CD14-positive monocyte (primary cell): ENCODE results near the gene ARHGEF11. TPM values are rescaled to one million over a fixed set of nuclear protein-coding genes. Genes with fewer than 3 reads are reported as not detected.

Experiments
- DNase-seq, 3 donors: peaks; one replicate each; pipeline ENCODE4 v3.0.0-alpha.2; 2011 to 2022
- H2AFZ ChIP-seq: 2 replicates; pipeline ENCODE4 v1.6.0; 2012; ENCODE audit warnings: mild to moderate bottlenecking, low read depth, low read length, inconsistent platforms; ENCODE audit not compliant: insufficient read depth, poor library complexity, severe bottlenecking
- H3K27ac ChIP-seq, 2 donors: 1 replicate in 1 of 2; 2 replicates in 1 of 2; pipeline ENCODE4 v1.5.1; 2012 to 2013; ENCODE audit warnings: low read length in 2 of 2, control low read depth in 1 of 2, inconsistent platforms in 1 of 2, low read depth in 1 of 2, mild to moderate bottlenecking in 1 of 2
- H3K27me3 ChIP-seq, 2 donors: one replicate each; pipeline versions ENCODE4 v1.6.0 to v1.6.1; 2011 to 2013; ENCODE audit warnings: low read length in 2 of 2; ENCODE audit not compliant: control insufficient read depth in 2 of 2, insufficient read depth in 2 of 2
- H3K36me3 ChIP-seq, 2 donors: replicated peaks in 1 of 2; 1 replicate in 1 of 2; 2 replicates in 1 of 2; pipeline versions ENCODE4 v1.5.1 to v1.6.1; 2012 to 2013; ENCODE audit warnings: low read length in 2 of 2, control low read depth in 1 of 2, inconsistent platforms in 1 of 2, mild to moderate bottlenecking in 1 of 2; ENCODE audit not compliant: insufficient read depth in 2 of 2, control insufficient read depth in 1 of 2
- H3K4me1 ChIP-seq, 2 donors: 1 replicate in 1 of 2; 2 replicates in 1 of 2; pipeline versions ENCODE4 v1.5.1 to v1.6.1; 2012 to 2013; ENCODE audit warnings: low read length in 2 of 2, control low read depth in 1 of 2, inconsistent platforms in 1 of 2, mild to moderate bottlenecking in 1 of 2, moderate library complexity in 1 of 2; ENCODE audit not compliant: insufficient read depth in 2 of 2, control insufficient read depth in 1 of 2
- H3K4me2 ChIP-seq: replicated peaks from 2 replicates; pipeline ENCODE3; 2012; ENCODE audit warnings: low read length, moderate library complexity, mild to moderate bottlenecking; ENCODE audit not compliant: poor library complexity, severe bottlenecking; ENCODE audit errors: extremely low read depth
- H3K4me3 ChIP-seq, 3 experiments: fragments of 200-600 bp in 1 of 3; sonication (generic) in 1 of 3; replicated peaks in 1 of 3; 1 replicate in 2 of 3; 2 replicates in 1 of 3; pipeline ENCODE4 v1.5.1; 2011 to 2013; ENCODE audit warnings: low read length in 3 of 3, mild to moderate bottlenecking in 3 of 3, control low read depth in 2 of 3, low read depth in 2 of 3, inconsistent platforms in 1 of 3, moderate library complexity in 1 of 3
- H3K79me2 ChIP-seq: 2 replicates; pipeline ENCODE4 v1.6.0; 2012; ENCODE audit warnings: mild to moderate bottlenecking, control low read depth, inconsistent platforms, low read length, moderate library complexity; ENCODE audit not compliant: insufficient read depth
- H3K9ac ChIP-seq: 2 replicates; pipeline ENCODE4 v1.6.0; 2017; ENCODE audit warnings: low read length, mild to moderate bottlenecking; ENCODE audit not compliant: insufficient read depth, poor library complexity, severe bottlenecking
- H3K9me3 ChIP-seq, 2 donors: replicated peaks in 1 of 2; 1 replicate in 1 of 2; 2 replicates in 1 of 2; pipeline versions ENCODE4 v1.5.1 to v1.6.1; 2012 to 2013; ENCODE audit warnings: low read length in 2 of 2, control low read depth in 1 of 2; ENCODE audit not compliant: control insufficient read depth in 1 of 2, insufficient read depth in 1 of 2
- H4K20me1 ChIP-seq: 2 replicates; pipeline ENCODE4 v1.6.0; 2012; ENCODE audit warnings: mild to moderate bottlenecking, low read length, control low read depth, moderate library complexity; ENCODE audit not compliant: insufficient read depth
- H3K27ac Mint-ChIP-seq, 7 donors: one replicate each; pipeline ENCODE4 v1.8.0; 2020; ENCODE audit warnings: mild to moderate bottlenecking in 7 of 7, mixed read lengths in 7 of 7, moderate library complexity in 6 of 7, inconsistent platforms in 2 of 7
- H3K27me3 Mint-ChIP-seq, 3 donors: one replicate each; pipeline ENCODE4 v1.8.0; 2021 to 2022; ENCODE audit warnings: low read depth in 3 of 3, mild to moderate bottlenecking in 3 of 3, mixed read lengths in 3 of 3, moderate library complexity in 3 of 3, inconsistent platforms in 1 of 3
- H3K36me3 Mint-ChIP-seq, 2 donors: one replicate each; pipeline ENCODE4 v1.8.0; 2020; ENCODE audit warnings: mixed read lengths in 2 of 2, inconsistent platforms in 1 of 2, mild to moderate bottlenecking in 1 of 2
- H3K4me1 Mint-ChIP-seq: one replicate; pipeline ENCODE4 v1.8.0; 2020; ENCODE audit warnings: mild to moderate bottlenecking, mixed read lengths
- H3K4me3 Mint-ChIP-seq, 2 donors: one replicate each; pipeline ENCODE4 v1.8.0; 2020; ENCODE audit warnings: mild to moderate bottlenecking in 2 of 2, mixed read lengths in 2 of 2, moderate library complexity in 1 of 2
- H3K9me3 Mint-ChIP-seq, 7 donors: one replicate each; pipeline ENCODE4 v1.8.0; 2020 to 2022; ENCODE audit warnings: mixed read lengths in 7 of 7, mild to moderate bottlenecking in 6 of 7, moderate library complexity in 6 of 7, inconsistent platforms in 2 of 7
- CTCF ChIP-seq: fragments of 200-600 bp; IDR thresholded peaks from one replicate; pipeline ENCODE4 v1.8.0; 2022; ENCODE audit warnings: antibody characterized with exemption, mild to moderate bottlenecking
- WGBS: methylation state at CpG from one replicate; pipeline ENCODE4 v1.1.5; 2013; ENCODE audit warnings: missing lambda C conversion rate; ENCODE audit not compliant: insufficient coverage; 5-methylcytosine and 5-hydroxymethylcytosine counted together
- intact Hi-C, 2 donors: fragments of 100-400 bp; cut with micrococcal nuclease; formaldehyde crosslinking; loops; one replicate each; pipeline versions ENCODE4 v1.15.0 to v1.15.1; 2023
- polyA plus RNA-seq, 3 donors: library from polyadenylated mRNA; depleted of rRNA in 1 of 3; unstranded in 2 of 3; stranded (reverse) in 1 of 3; fragments of 300-500 nt in 2 of 3; fragments of >200 nt in 1 of 3; fragmentation: Illumina TruSeq in 2 of 3; gene quantifications; 1 replicate in 2 of 3; 2 replicates in 1 of 3; pipeline ENCODE4 v1.2.3, GENCODE V29; 2012 to 2021

Gene ARHGEF11
- polyA plus RNA-seq, 3 donors: 17.0 to 78.5 (median 17.7) TPM

DNA sequence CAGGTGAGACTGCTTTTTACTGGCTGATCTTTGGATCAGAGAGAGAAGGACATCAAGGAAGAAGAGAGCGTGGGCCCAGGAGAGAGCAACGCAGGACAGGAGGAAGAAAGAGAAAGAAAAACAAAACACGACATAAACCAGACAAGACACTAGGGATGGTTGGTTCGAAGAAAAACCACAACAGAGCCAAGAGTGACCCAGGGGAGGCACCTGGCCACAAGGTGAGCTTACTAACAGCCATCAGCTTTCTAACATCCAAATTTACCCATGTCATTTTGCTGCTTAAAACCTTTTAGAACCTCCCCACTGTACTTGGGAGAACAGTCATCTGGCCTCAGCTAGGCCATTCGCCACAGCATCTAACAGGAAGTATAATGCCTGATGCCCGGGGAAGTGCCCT, 57.8 kb downstream of the ARHGEF11 start:
- no peaks in the 10 kb centered on the region for H3K9me3 Mint-ChIP-seq
- H3K4me3 Mint-ChIP-seq: no peak overlapping the region
- 72% methylated on average over 3 of the region's 6 CpGs for WGBS
- peaks cover 3% of the 10 kb centered on the region for H3K4me1 Mint-ChIP-seq
- Histone ChIP-seq H3K36me3 (peaks cover 28 to 52% of the 10 kb centered on the region in 2 donors), H3K4me3 (no peak overlapping the region), H3K4me1 (no peaks in the 10 kb centered on the region), H3K27me3 (no peaks in the 10 kb centered on the region), H3K27ac (no peak overlapping the region), H3K9me3 (no peaks in the 10 kb centered on the region), H3K4me2 (no peak overlapping the region), H3K79me2 (no peaks in the 10 kb centered on the region), H3K9ac (no peak overlapping the region), H4K20me1 (peaks cover 36% of the 10 kb centered on the region), H2AFZ (no peak overlapping the region)
- TF ChIP-seq CTCF: no peak
- DNase-seq: no peak
- no peaks in the 10 kb centered on the region for H3K27me3 Mint-ChIP-seq
- H3K36me3 Mint-ChIP-seq: peaks cover 44 to 50% of the 10 kb centered on the region in 2 donors
- H3K27ac Mint-ChIP-seq: peak overlapping the region in 1 of 7 donors; percentile 22
- intact Hi-C loops: no loop called here

DNA sequence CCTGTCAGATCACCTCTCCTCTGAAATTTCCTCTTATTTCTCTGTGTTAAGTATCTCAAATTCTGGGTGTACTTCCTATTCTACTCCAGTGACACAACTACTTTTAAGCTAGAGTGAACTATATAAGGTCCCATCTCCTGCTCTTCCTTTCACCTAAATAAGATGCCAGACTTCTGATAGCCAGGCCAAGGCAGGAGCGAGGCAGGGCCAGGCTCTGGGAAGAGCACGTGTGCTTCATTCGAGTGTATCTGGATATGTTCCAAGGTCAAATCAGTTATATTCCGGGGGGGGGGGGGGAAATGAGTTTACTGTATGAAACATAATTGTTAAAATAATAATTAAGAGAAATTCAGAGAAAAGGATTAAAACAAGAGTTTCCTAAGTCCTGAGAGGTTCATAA, 65.0 kb downstream of the ARHGEF11 start:
- intact Hi-C loops: no loop called here
- H3K27ac Mint-ChIP-seq: no peak overlapping the region
- Histone ChIP-seq H3K9me3 (no peaks in the 10 kb centered on the region), H3K27me3 (no peaks in the 10 kb centered on the region), H4K20me1 (no peaks in the 10 kb centered on the region), H3K4me1 (no peaks in the 10 kb centered on the region), H3K4me2 (no peak overlapping the region), H3K9ac (no peak overlapping the region), H3K27ac (no peak overlapping the region), H3K79me2 (no peaks in the 10 kb centered on the region), H2AFZ (no peak overlapping the region), H3K4me3 (no peak overlapping the region), H3K36me3 (peaks cover 71 to 100% of the 10 kb centered on the region in 2 donors)
- H3K9me3 Mint-ChIP-seq: no peaks in the 10 kb centered on the region
- no peaks in the 10 kb centered on the region for H3K4me1 Mint-ChIP-seq
- WGBS: no CpG with 5 or more reads among the region's 4 CpGs
- no peak overlapping the region for H3K4me3 Mint-ChIP-seq
- no peaks in the 10 kb centered on the region for H3K27me3 Mint-ChIP-seq
- no peak for DNase-seq
- TF ChIP-seq CTCF: no peak
- peaks cover 86 to 88% of the 10 kb centered on the region in 2 donors for H3K36me3 Mint-ChIP-seq
